ENCODE measurements around the gene TRPV6.

The TRPV6 gene

GRCh38 chr7:142908921-142909890, 23.7 kb upstream of the TRPV6 start:
- FAIRE-seq (no peak), DNase-seq (ENCODE audit: insufficient read length, low spot score) (no peak)

GRCh38 chr7:142908290-142908689, 22.7 kb upstream of the TRPV6 start:
- FAIRE-seq: no peak

GRCh38 chr7:142906643-142907042, 21.1 kb upstream of the TRPV6 start:
- DNase-seq (ENCODE audit: insufficient read length, low spot score) (no peak), FAIRE-seq (no peak)

More at GRCh38 chr7:142908290-142908689, 22.7 kb upstream of the TRPV6 start:
- no peak for DNase-seq (ENCODE audit: insufficient read length, low spot score)

DNA sequence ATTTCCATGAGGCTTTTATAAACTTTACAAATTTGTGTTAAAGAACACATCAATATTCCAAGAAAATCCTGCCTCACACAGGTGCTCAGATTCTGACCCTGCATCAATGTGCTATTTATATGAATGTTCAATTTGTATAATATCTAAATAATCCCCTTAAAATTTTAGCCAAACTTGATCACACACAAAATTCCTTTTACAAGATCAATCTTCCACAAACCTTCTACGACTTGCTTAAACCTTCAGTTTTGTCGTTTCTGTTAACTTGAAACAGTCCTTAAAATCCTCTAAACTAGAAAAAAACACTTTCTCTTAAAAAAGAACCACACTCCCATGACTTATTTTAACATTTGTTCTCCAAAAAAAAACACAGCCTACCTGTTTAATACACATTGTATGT, 20.2 kb upstream of the TRPV6 start:
- DNase-seq (ENCODE audit: insufficient read length, low spot score): no peak
- FAIRE-seq: no peak

GRCh38 chr7:142904128-142904527, 18.6 kb upstream of the TRPV6 start:
- DNase-seq (ENCODE audit: insufficient read length, low spot score) (no peak), FAIRE-seq (no peak)

DNA sequence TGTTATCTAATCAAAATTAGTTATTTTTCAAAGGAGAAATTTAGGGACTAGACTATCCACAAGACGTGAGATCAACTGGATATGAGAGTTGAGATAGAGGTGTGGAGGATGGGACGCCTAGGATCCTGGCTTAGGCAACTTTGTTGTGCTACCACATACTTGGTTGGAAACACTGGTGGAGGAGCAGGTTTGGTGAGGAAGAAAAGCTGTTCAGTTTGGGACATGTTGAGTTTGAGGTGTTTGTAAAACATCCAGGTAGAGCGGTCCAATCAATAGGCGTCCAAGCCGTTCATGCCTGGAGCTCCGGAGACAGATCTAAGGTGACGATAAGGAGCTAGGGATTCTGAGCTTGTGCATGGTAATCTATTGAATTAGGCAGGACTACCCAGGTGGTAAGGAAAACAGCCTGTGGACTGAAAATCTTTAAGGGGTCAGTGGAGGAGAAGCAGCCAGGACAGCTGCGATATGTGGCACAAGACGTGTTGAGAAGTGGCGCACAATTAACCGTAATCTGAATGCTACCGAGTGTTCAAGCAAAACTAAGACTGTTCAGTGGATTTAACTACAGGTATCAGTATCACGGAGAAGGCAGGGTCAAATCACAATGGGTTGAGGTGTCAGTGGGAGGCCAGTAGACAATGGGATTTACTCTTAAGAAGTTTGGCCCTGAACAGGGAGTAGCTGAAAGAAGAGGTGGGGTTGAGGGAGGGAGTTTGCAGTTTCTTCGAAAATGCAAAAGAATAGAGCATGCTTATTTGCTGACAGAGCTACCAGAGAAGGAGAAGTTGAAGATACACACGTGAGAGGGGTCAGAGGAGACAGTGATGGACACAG, 16.1 kb upstream of the TRPV6 start:
- FAIRE-seq (no peak), DNase-seq (ENCODE audit: insufficient read length, low spot score) (no peak)

GRCh38 chr7:142899661-142900060, 14.1 kb upstream of the TRPV6 start:
- FAIRE-seq (no peak), DNase-seq (ENCODE audit: insufficient read length, low spot score) (no peak)

GRCh38 chr7:142898377-142899170, 13.0 kb upstream of the TRPV6 start:
- no peak for DNase-seq (ENCODE audit: insufficient read length, low spot score)
- no peak for FAIRE-seq

- FAIRE-seq (no peak), DNase-seq (ENCODE audit: insufficient read length, low spot score) (no peak)
Observed at GRCh38 chr7:142897691-142898090, 12.1 kb upstream of the TRPV6 start.

DNA sequence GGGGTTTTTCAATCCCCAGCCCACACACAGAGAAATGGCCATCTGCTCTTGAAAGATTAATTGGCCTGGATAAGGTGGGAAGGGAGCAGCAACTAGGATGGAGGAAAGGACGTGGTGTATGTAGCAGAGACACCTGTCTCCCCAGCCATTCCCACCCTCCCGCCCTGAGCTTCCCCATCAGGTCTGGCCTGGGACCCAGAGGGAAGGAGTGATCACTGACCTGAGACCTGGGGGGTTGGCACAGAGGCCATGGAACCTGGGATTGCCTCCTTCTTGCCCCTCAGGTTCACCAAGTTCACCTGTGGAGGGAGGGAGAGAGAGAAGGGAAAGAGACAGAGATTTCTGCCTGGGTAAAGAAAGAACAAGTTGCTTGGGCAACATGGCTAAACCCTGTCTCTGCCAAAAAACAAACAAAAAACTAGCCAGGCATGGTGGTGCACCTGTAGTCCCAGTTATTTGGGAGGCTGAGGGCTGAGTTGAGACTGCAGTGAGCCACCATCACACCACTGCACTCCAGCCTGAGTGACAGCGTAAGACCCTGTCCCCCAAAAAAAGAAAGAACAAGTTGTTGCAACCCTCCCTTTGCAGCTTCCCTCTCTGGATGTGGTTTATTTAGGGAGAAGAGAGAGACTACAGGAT, 11.3 kb upstream of the TRPV6 start:
- no peak for FAIRE-seq
- no peak for DNase-seq (ENCODE audit: insufficient read length, low spot score)

GRCh38 chr7:142896151-142896550, 10.6 kb upstream of the TRPV6 start:
- DNase-seq (ENCODE audit: insufficient read length, low spot score) (no peak), FAIRE-seq (no peak)

DNA sequence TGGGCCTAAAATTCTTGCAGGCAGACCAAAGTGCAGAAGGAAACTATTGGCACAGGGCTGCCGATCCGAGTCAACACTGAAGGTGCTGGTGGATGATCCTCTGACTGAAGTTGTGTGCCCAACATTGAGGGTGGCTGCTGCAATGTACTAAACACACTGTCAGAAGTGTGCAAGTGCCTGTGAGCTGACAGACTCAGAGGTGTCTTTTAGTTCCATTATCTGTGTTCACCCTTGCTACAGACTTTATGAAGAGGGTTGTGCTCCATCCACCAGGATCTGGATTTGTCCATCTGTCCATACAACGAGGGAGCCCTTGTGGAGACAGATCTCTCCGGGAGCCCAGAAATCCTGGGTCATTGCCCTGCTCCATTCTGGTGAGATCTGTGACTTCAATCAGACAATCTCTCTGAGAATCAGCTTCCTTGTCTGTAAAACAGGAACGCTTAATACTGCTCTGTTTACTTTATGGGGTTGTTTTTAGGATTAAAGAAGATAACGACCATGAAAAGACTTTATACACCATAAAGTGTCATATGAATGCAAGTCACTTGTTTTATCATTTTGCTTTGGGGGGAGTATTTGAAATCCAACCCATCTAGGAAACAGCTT, 9.5 kb upstream of the TRPV6 start:
- no peak for FAIRE-seq
- DNase-seq (ENCODE audit: insufficient read length, low spot score): no peak

GRCh38 chr7:142894112-142894984, 8.8 kb upstream of the TRPV6 start:
- DNase-seq (ENCODE audit: insufficient read length, low spot score): no peak
- no peak for FAIRE-seq

DNA sequence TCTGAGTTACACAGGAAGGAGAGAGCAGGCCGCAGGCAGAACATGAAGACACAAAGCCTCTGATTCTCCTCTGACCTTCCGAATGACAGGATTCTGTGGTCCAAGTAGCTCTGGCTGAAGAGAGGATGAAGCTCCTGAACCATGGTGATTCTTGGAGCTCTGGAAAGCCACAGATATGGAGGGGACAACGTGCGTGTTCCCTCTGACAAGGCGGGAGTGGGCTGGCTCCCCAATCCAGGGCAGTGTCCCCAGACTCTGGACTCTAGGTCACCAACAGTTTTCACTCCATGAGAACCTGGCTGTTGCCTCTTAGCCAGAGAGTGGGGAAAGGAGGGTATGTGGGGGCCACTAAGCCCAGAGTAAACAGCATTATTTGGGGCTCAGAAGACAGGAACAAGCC, 7.4 kb upstream of the TRPV6 start:
- DNase-seq (ENCODE audit: insufficient read length, low spot score): no peak
- no peak for FAIRE-seq

DNA sequence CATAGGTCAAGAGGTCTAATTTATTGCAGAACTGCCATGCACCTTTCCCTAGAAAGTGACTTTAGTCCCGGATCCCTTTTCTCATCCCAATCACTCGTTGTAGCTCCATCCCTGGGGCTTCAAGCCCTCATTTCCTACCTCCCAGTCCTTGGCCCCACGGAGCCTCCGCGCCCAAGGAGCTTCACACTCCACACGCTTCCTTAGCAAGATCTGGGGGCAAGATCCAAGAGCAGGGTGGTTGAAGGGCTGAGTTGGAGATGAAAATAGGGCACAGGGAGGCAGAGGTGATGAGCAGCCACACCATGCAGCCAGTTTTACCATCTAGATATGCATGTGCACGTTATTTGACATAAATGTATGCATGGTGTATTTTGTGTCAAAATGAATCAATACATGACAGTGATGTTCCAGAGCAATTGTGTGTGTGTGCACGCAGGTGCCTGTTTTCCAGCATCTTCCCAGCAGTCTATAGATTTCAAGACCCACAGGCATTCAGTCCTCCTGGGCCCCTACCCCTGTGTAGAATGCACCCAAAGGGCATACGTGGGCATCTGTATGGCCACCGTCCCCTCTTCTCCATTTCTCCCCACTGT, 6.0 kb upstream of the TRPV6 start:
- FAIRE-seq: no peak
- no peak for DNase-seq (ENCODE audit: insufficient read length, low spot score)

GRCh38 chr7:142890874-142891485, 5.4 kb upstream of the TRPV6 start:
- FAIRE-seq: no peak
- DNase-seq (ENCODE audit: insufficient read length, low spot score): no peak

DNA sequence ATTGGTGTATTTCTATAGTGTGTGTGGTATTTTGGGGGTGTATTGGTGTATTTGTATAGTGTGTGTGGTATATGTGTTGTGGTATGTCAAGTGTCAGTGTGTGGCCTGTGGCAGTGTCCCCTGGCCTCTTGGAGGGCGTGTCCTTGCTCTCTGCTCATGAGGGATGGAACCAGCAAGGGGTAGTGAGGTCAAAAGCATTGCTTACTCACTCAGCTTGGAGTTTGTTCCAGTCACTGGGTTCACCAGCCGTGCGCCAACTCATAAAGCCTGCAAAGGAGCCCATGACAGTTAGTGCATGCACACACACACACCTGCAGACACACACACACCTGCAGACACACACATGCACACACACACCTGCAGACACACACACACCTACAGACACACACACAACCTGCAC, 4.3 kb upstream of the TRPV6 start:
- no peak for FAIRE-seq
- DNase-seq (ENCODE audit: insufficient read length, low spot score): no peak

Measured in HTR-8/SVneo (cell line).